ENCODE data around the gene AADAC. TPM values are rescaled to one million over a fixed set of nuclear protein-coding genes. Genes with fewer than 3 reads are reported as not detected.
A peak's percentile ranks its signal among the peaks of the same experiment; 100 is the strongest.

Gene AADAC
- total RNA-seq, 6 experiments from 2014 or later, result not detected

GRCh38 chr3:151859233-151859673 lies 45.3 kb downstream of the AADAC start:
- Mint-ChIP-seq H3K4me3 (no peak overlapping the region), H3K9me3 (no peaks in the 10 kb centered on the region), H3K36me3 (ENCODE audit: low read depth) (no peaks in the 10 kb centered on the region), H3K4me1 (ENCODE audit: low read depth) (peaks cover 19% of the 10 kb centered on the region), H3K27ac (no peak overlapping the region), H3K27me3 (ENCODE audit: insufficient read depth) (no peaks in the 10 kb centered on the region)
- no peak for TF ChIP-seq CTCF (IDR thresholded peaks at IDR 0.05)
- DNase-seq, result no peak

- no peaks in the 10 kb centered on the region for H3K9me3 Mint-ChIP-seq
- no peak overlapping the region for H3K27ac Mint-ChIP-seq
- no peaks in the 10 kb centered on the region for H3K27me3 Mint-ChIP-seq (ENCODE audit: insufficient read depth)
- no peak overlapping the region for H3K4me3 Mint-ChIP-seq
- peaks cover 25% of the 10 kb centered on the region for H3K4me1 Mint-ChIP-seq (ENCODE audit: low read depth)
- peaks cover under 1% of the 10 kb centered on the region; the same call in 1 of the 2 replicates for H3K36me3 Mint-ChIP-seq (ENCODE audit: low read depth)
- DNase-seq, result no peak
- no peak for TF ChIP-seq CTCF (IDR thresholded peaks at IDR 0.05)
Measured at GRCh38 chr3:151859905-151860304, 46.0 kb downstream of the AADAC start.

- H3K36me3 Mint-ChIP-seq (ENCODE audit: low read depth), result peaks cover 13% of the 10 kb centered on the region
- 0 out of 2 replicates have a peak, but pooled peaks cover 4% of the 10 kb centered on the region for H3K9me3 Mint-ChIP-seq
- no peak overlapping the region for H3K4me3 Mint-ChIP-seq
- peaks cover 48% of the 10 kb centered on the region for H3K4me1 Mint-ChIP-seq (ENCODE audit: low read depth)
- peak overlapping the region; percentile 76 for H3K27ac Mint-ChIP-seq
- DNase-seq, result no peak
- H3K27me3 Mint-ChIP-seq (ENCODE audit: insufficient read depth), result no peaks in the 10 kb centered on the region
- TF ChIP-seq CTCF (IDR thresholded peaks at IDR 0.05), result no peak
Measured at GRCh38 chr3:151863611-151864010, 49.7 kb downstream of the AADAC start.

- Mint-ChIP-seq H3K27ac (peak overlapping the region; percentile 81), H3K36me3 (ENCODE audit: low read depth) (peaks cover 13% of the 10 kb centered on the region), H3K9me3 (0 out of 2 replicates have a peak, but pooled peaks cover 4% of the 10 kb centered on the region), H3K27me3 (ENCODE audit: insufficient read depth) (no peaks in the 10 kb centered on the region), H3K4me1 (ENCODE audit: low read depth) (peaks cover 54% of the 10 kb centered on the region), H3K4me3 (peak overlapping the region; percentile 38; the same call in 1 of the 2 replicates)
- TF ChIP-seq CTCF (IDR thresholded peaks at IDR 0.05), result no peak
- DNase-seq, result peak; percentile 78
Measured at GRCh38 chr3:151864423-151865101, 50.6 kb downstream of the AADAC start.

- Mint-ChIP-seq H3K27me3 (ENCODE audit: insufficient read depth) (no peaks in the 10 kb centered on the region), H3K36me3 (ENCODE audit: low read depth) (peaks cover 13% of the 10 kb centered on the region), H3K4me3 (no peak overlapping the region), H3K27ac (peak overlapping the region; percentile 67), H3K4me1 (ENCODE audit: low read depth) (peaks cover 58% of the 10 kb centered on the region), H3K9me3 (0 out of 2 replicates have a peak, but pooled peaks cover 4% of the 10 kb centered on the region)
- no peak for TF ChIP-seq CTCF (IDR thresholded peaks at IDR 0.05)
- no peak for DNase-seq
Measured at GRCh38 chr3:151866711-151867410, 52.9 kb downstream of the AADAC start.
